Heart left ventricle (tissue), 16 donors: ENCODE measurements around the gene PTPN11. TPM values are rescaled to one million over a fixed set of nuclear protein-coding genes. Genes with fewer than 3 reads are reported as not detected.

ENCODE experiments used
- ATAC-seq, 4 donors: fragments of 200-7000 bp; cut with Tn5 transposase; one replicate each; pipeline ENCODE4 v1.9.1; 2020 to 2022; ENCODE audit warnings: moderate library complexity in 4 of 4, mild to moderate bottlenecking in 3 of 4, moderate number of reproducible peaks in 1 of 4
- DNase-seq, 5 donors: peaks; one replicate each; pipeline ENCODE4 v3.0.0-alpha.2; 2020
- H3K27ac ChIP-seq, 12 donors: fragments of 200-600 bp; sonication (generic) in 4 of 12; one replicate each; pipeline versions ENCODE4 v1.5.0 to v1.8.0; 2016 to 2022; ENCODE audit warnings: mild to moderate bottlenecking in 2 of 12
- H3K27me3 ChIP-seq, 9 donors: fragments of 200-600 bp; sonication (generic) in 2 of 9; one replicate each; pipeline versions ENCODE4 v1.5.1 to v1.8.0; 2016 to 2022; ENCODE audit warnings: mild to moderate bottlenecking in 3 of 9
- H3K36me3 ChIP-seq, 9 donors: fragments of 200-600 bp; sonication (generic) in 2 of 9; one replicate each; pipeline versions ENCODE4 v1.5.0 to v1.8.0; 2018 to 2022; ENCODE audit warnings: mild to moderate bottlenecking in 2 of 9
- H3K4me1 ChIP-seq, 12 donors: fragments of 200-600 bp; sonication (generic) in 4 of 12; one replicate each; pipeline versions ENCODE4 v1.5.0 to v1.8.0; 2016 to 2022; ENCODE audit warnings: mild to moderate bottlenecking in 3 of 12
- H3K4me3 ChIP-seq, 12 donors: fragments of 200-600 bp; sonication (generic) in 4 of 12; one replicate each; pipeline versions ENCODE4 v1.5.0 to v1.8.0; 2017 to 2022; ENCODE audit warnings: mild to moderate bottlenecking in 9 of 12, moderate library complexity in 4 of 12
- H3K9me3 ChIP-seq, 12 donors: fragments of 200-600 bp; sonication (generic) in 4 of 12; one replicate each; pipeline versions ENCODE4 v1.5.0 to v1.8.0; 2016 to 2022; ENCODE audit warnings: mild to moderate bottlenecking in 1 of 12
- POLR2A ChIP-seq, 2 donors: fragments of 450-650 bp; IDR thresholded peaks; one replicate each; pipeline ENCODE4 v1.6.1; 2017; ENCODE audit warnings: antibody characterized with exemption in 2 of 2, mild to moderate bottlenecking in 2 of 2, moderate library complexity in 2 of 2
- WGBS, 4 donors: extraction: QIAGEN DNeasy Blood & Tissue Kit in 2 of 4; methylation state at CpG; one replicate each; pipeline versions ENCODE4 v1.1.5 to v1.1.7; 2013 to 2018; 5-methylcytosine and 5-hydroxymethylcytosine counted together
- intact Hi-C, 10 donors: fragments of 100-400 bp; cut with DNase I; formaldehyde crosslinking; loops; one replicate each; pipeline versions ENCODE4 v1.11.1 to v1.14.2; 2022
- polyA plus RNA-seq, 2 donors: library from polyadenylated mRNA; stranded (reverse); fragments of 200-250 nt; gene quantifications; one replicate each; pipeline ENCODE4 v1.2.3, GENCODE V29; 2013
- total RNA-seq, 9 donors: library from RNA; depleted of rRNA in 2 of 9; stranded (reverse); fragments of >200 nt in 2 of 9; fragmentation: NEBNext Ultra II Directional in 3 of 9; extraction: Animal tissue kit (Norgen Biotek cat#: 25700) in 3 of 9; gene quantifications; one replicate each; pipeline versions ENCODE4 v1.1.0 to v1.2.4, GENCODE V29; 2016 to 2023
- TF ChIP-seq, protein P1 (sequence below), 12 donors: fragments of 200-600 bp; sonication (generic) in 4 of 12; IDR thresholded peaks; one replicate each; pipeline versions ENCODE4 v1.5.0 to v1.8.0; 2018 to 2022; ENCODE audit warnings: antibody characterized with exemption in 12 of 12, mild to moderate bottlenecking in 5 of 12
- donor health status: ischemic (EF 13 %, LVEDD 7.1; RV severe dilation, severe dysfunction).
- donor health status: healthy with polysubstance abuse.
- donor health status: DM: no; HTN: yes; CAD: no.
- donor health status: DM: no; HTN: no; CAD: no.
- donor health status: ischemic (EF 25% LVEDD 6.9; RV normal size, moderate dysfunction).
- donor health status: ischemic (EF 25% LVEDD 5.7; RV mildly dilated, moderate dysfunction).
- donor health status: healthy.
- donor health status: DM: yes; HTN: yes; CAD: no.
- donor health status: ischemic (EF 35%, LVEDD 5.7; RV mildly dilated, moderate dysfunction).
- donor health status: nonischemic (EF 11% LVEDD 7.7; RV severe dilation, severe dysfunction).
- donor health status: DM: yes; HTN: yes; CAD: no.
- donor health status: PGD.
- donor health status: ischemic (EF 29% LVEDD 5.4; RV normal size, mild dysfunction).
- donor health status: nonischemic (EF 23%, LVEDD 6.1; RV moderate dilation, normal function).

The PTPN11 gene
- total and polyA plus RNA-seq, 11 donors = 35.9 to 197 (median 130) TPM

DNA sequence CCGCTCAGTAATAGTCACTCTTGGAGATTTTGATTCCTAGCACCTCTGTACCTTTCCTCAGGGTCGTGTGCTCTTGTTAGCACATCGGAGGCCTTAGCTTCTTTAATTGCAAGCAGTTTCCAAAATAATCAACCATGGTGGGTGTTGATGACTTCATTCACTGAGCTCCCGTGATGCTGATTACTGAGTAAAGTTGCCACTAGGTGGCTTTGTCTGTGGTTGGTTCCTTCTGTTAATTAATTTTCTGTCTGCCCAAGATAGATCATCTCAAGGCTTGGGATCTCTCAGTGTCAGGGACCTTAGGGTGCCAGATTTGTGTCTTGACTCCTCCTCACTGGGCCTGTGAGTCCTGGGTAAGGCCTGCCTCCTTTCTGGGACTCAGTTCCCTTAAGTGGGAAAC, 54.3 kb downstream of the PTPN11 start:
- H3K4me3 ChIP-seq = no peak overlapping the region
- ATAC-seq (no peak), DNase-seq (no peak)
- no peak overlapping the region for H3K27ac ChIP-seq
- peaks cover 0 to 3% (median 0%) of the 10 kb centered on the region in 12 donors for H3K9me3 ChIP-seq
- H3K4me1 ChIP-seq = peaks cover 0 to 13% (median 0%) of the 10 kb centered on the region in 12 donors
- no peaks in the 10 kb centered on the region for H3K27me3 ChIP-seq
- peaks cover 1 to 77% (median 58%) of the 10 kb centered on the region in 9 donors for H3K36me3 ChIP-seq
- intact Hi-C loops = no loop called here
- 86 to 91% (median 88%) methylated on average over 4 of the region's 4 CpGs for WGBS, 4 donors
- TF ChIP-seq, protein P1, sequence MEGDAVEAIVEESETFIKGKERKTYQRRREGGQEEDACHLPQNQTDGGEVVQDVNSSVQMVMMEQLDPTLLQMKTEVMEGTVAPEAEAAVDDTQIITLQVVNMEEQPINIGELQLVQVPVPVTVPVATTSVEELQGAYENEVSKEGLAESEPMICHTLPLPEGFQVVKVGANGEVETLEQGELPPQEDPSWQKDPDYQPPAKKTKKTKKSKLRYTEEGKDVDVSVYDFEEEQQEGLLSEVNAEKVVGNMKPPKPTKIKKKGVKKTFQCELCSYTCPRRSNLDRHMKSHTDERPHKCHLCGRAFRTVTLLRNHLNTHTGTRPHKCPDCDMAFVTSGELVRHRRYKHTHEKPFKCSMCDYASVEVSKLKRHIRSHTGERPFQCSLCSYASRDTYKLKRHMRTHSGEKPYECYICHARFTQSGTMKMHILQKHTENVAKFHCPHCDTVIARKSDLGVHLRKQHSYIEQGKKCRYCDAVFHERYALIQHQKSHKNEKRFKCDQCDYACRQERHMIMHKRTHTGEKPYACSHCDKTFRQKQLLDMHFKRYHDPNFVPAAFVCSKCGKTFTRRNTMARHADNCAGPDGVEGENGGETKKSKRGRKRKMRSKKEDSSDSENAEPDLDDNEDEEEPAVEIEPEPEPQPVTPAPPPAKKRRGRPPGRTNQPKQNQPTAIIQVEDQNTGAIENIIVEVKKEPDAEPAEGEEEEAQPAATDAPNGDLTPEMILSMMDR (IDR thresholded peaks at IDR 0.05) = no peak
- TF ChIP-seq POLR2A (IDR thresholded peaks at IDR 0.05) = no peak

DNA sequence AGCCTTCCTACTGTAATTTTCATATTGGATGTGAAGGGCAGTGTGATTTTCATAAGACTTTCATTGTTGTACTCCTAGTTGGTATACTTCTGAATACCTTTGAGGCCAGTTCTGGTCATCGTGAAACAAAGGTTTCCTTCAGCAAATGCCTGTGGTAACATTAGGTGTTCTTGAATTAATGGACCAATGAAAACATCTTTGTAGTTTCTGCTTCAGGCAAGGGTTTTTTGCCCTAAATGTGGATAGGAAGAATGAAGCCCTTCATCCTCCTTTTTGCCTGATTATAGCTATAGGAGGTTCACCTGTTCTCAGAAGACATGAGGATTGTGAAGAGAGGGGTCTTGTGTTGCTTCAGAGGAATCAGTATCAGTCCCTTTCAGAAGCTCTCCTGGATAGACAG, 60.7 kb downstream of the PTPN11 start:
- H3K27me3 ChIP-seq = no peaks in the 10 kb centered on the region
- DNase-seq = no peak
- H3K27ac ChIP-seq = no peak overlapping the region
- intact Hi-C loops = no loop called here
- peaks cover 2 to 100% (median 95%) of the 10 kb centered on the region in 9 donors for H3K36me3 ChIP-seq
- H3K4me3 ChIP-seq = no peak overlapping the region
- TF ChIP-seq POLR2A (IDR thresholded peaks at IDR 0.05) = no peak
- TF ChIP-seq, protein P1 (IDR thresholded peaks at IDR 0.05) = no peak
- 93 to 98% (median 96%) methylated on average over 1 of the region's 1 CpG for WGBS, 4 donors
- no peak for ATAC-seq
- peaks cover 0 to 12% (median 0%) of the 10 kb centered on the region in 12 donors for H3K9me3 ChIP-seq
- H3K4me1 ChIP-seq = no peaks in the 10 kb centered on the region

DNA sequence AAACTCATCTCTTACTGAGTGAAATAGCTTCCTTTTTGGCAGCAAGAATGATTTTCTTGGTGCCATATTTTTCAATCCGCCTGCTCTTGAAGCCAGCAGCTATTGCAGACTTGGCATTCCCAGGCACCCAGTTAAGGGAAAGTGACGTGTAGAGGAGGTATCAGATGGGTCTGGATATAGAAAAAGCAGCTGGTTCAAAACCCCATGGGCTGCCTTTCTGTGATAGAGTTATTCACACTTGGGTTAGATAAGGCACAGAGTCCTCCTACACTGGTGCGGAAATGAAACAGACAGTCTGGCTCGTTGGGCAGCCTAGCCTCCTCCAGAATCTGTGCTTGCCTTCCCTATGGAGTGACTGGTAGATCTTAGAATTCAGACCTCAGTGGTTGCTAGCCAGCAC, 62.2 kb downstream of the PTPN11 start:
- no peaks in the 10 kb centered on the region for H3K4me1 ChIP-seq
- no peak for DNase-seq
- H3K27me3 ChIP-seq = no peaks in the 10 kb centered on the region
- no peak for TF ChIP-seq POLR2A (IDR thresholded peaks at IDR 0.05)
- H3K27ac ChIP-seq = no peak overlapping the region
- intact Hi-C loops = no loop called here
- H3K36me3 ChIP-seq = peaks cover 2 to 97% (median 86%) of the 10 kb centered on the region in 9 donors
- H3K9me3 ChIP-seq = peaks cover 0 to 12% (median 0%) of the 10 kb centered on the region in 12 donors
- WGBS, 4 donors = 74 to 87% (median 85%) methylated on average over 4 of the region's 4 CpGs
- H3K4me3 ChIP-seq = no peak overlapping the region
- ATAC-seq = no peak

DNA sequence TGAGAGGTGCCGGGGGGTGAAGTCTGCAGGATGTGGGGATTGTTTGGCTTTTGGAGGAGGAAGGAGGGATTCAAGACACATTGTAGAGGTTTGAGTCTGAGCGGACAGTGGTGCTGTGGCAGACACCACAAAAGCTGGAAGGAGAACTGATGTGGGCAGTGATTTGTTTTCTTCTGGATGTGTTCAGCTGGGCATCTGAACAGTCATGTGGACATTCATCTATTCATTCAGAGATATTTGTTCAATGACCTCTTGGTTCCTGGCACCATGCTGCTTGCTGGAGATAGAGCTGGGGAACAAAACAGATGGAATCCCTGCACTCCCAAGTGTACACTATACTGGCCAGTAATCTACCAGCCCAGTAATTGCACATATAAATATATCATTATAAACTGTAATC, 64.0 kb downstream of the PTPN11 start:
- 96 to 98% (median 97%) methylated on average over 2 of the region's 2 CpGs for WGBS, 4 donors
- intact Hi-C loops = no loop called here
- no peak for TF ChIP-seq POLR2A (IDR thresholded peaks at IDR 0.05)
- TF ChIP-seq, protein P1 (IDR thresholded peaks at IDR 0.05) = no peak
- DNase-seq (no peak), ATAC-seq (no peak)
- H3K9me3 ChIP-seq = peaks cover 0 to 12% (median 0%) of the 10 kb centered on the region in 12 donors
- no peaks in the 10 kb centered on the region for H3K27me3 ChIP-seq
- H3K4me3 ChIP-seq = no peak overlapping the region
- H3K36me3 ChIP-seq = peaks cover 2 to 98% (median 87%) of the 10 kb centered on the region in 9 donors
- H3K4me1 ChIP-seq = no peaks in the 10 kb centered on the region
- H3K27ac ChIP-seq = no peak overlapping the region

DNA sequence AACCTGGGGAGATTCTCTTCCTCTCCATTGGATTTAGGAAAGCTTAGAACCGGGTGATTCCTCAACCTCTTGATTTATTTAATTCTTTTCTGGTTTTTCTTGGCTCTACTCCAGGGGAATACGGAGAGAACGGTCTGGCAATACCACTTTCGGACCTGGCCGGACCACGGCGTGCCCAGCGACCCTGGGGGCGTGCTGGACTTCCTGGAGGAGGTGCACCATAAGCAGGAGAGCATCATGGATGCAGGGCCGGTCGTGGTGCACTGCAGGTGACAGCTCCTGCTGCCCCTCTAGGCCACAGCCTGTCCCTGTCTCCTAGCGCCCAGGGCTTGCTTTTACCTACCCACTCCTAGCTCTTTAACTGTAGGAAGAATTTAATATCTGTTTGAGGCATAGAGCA, 67.6 kb downstream of the PTPN11 start:
- intact Hi-C loops = no loop called here
- H3K9me3 ChIP-seq = no peaks in the 10 kb centered on the region
- H3K4me3 ChIP-seq = no peak overlapping the region
- ATAC-seq (no peak), DNase-seq (no peak)
- no peak for TF ChIP-seq POLR2A (IDR thresholded peaks at IDR 0.05)
- TF ChIP-seq, protein P1 (IDR thresholded peaks at IDR 0.05) = no peak
- WGBS, 4 donors = 90 to 95% (median 91%) methylated on average over 11 to 12 of the region's 12 CpGs
- H3K27me3 ChIP-seq = no peaks in the 10 kb centered on the region
- no peak overlapping the region for H3K27ac ChIP-seq
- no peaks in the 10 kb centered on the region for H3K4me1 ChIP-seq
- peaks cover 5 to 98% (median 87%) of the 10 kb centered on the region in 9 donors for H3K36me3 ChIP-seq
